NCI-H748 (cell line): ENCODE data around the gene AFG1L.
A peak's percentile ranks its signal among the peaks of the same experiment; 100 is the strongest.
"Not testable (repeated sequence)": the region's sequence is repeated elsewhere in the genome, so short reads cannot be mapped to it uniquely, and the experiment has no call there.

Experiments used
- DNase-seq: peaks from one replicate; lab custom pipeline; 2025; ENCODE audit not compliant: unreplicated experiment; lab: John Stamatoyannopoulos, UW

AFG1L gene

GRCh38 chr6:108507316-108507715 lies 212.5 kb downstream of the AFG1L start:
- DNase-seq: no peak

- DNase-seq: no peak
Measured at GRCh38 chr6:108510461-108511319, 215.8 kb downstream of the AFG1L start.

- peak; percentile 27 for DNase-seq
Measured at GRCh38 chr6:108518714-108519576, 224.1 kb downstream of the AFG1L start.

GRCh38 chr6:108521616-108522107 lies 226.8 kb downstream of the AFG1L start:
- DNase-seq: no peak

GRCh38 chr6:108523697-108524096 lies 228.8 kb downstream of the AFG1L start:
- DNase-seq: no peak

GRCh38 chr6:108524528-108525248 lies 229.8 kb downstream of the AFG1L start:
- DNase-seq: no peak

- DNase-seq: peak; percentile 43
Measured at GRCh38 chr6:108526739-108527174, 231.9 kb downstream of the AFG1L start.

GRCh38 chr6:108528878-108529277 lies 234.0 kb downstream of the AFG1L start:
- DNase-seq: no peak

GRCh38 chr6:108531332-108531731 lies 236.5 kb downstream of the AFG1L start:
- DNase-seq: peak; percentile 10

GRCh38 chr6:108535114-108535742 lies 240.4 kb downstream of the AFG1L start:
- DNase-seq: no peak

- not testable (repeated sequence) for DNase-seq
Measured at GRCh38 chr6:108535920-108536535, 241.2 kb downstream of the AFG1L start.

GRCh38 chr6:108541843-108542759 lies 247.2 kb downstream of the AFG1L start:
- DNase-seq: peak; percentile 79

- peak; percentile 14 for DNase-seq
Measured at GRCh38 chr6:108543175-108543940, 248.5 kb downstream of the AFG1L start.

- no peak for DNase-seq
Measured at GRCh38 chr6:108544606-108545005, 249.8 kb downstream of the AFG1L start.

GRCh38 chr6:108546079-108547049 lies 251.5 kb downstream of the AFG1L start:
- no peak for DNase-seq

GRCh38 chr6:108549241-108549640 lies 254.4 kb downstream of the AFG1L start:
- DNase-seq: no peak

- DNase-seq: no peak
Measured at GRCh38 chr6:108549741-108550140, 254.9 kb downstream of the AFG1L start.
